Heart right ventricle (tissue), 16 donors: ENCODE measurements around the gene SYNE1. TPM values are rescaled to one million over a fixed set of nuclear protein-coding genes. Genes with fewer than 3 reads are reported as not detected.

Source experiments
- ATAC-seq, 8 donors: fragments of 200-7000 bp; cut with Tn5 transposase; one replicate each; pipeline ENCODE4 v1.9.1; 2020; ENCODE audit warnings: mild to moderate bottlenecking in 8 of 8, moderate library complexity in 8 of 8, moderate number of reproducible peaks in 1 of 8
- DNase-seq, 2 donors: peaks; one replicate each; pipeline ENCODE4 v3.0.0-alpha.2; 2020
- H3K27ac ChIP-seq, 10 donors: fragments of 200-600 bp; sonication (generic) in 2 of 10; one replicate each; pipeline versions ENCODE4 v1.5.0 to v1.8.0; 2020 to 2022; ENCODE audit warnings: mild to moderate bottlenecking in 3 of 10
- H3K27me3 ChIP-seq, 7 donors: fragments of 200-600 bp; one replicate each; pipeline ENCODE4 v1.8.0; 2021 to 2022; ENCODE audit warnings: mild to moderate bottlenecking in 2 of 7
- H3K36me3 ChIP-seq, 9 donors: fragments of 200-600 bp; sonication (generic) in 1 of 9; one replicate each; pipeline versions ENCODE4 v1.5.0 to v1.8.0; 2020 to 2022; ENCODE audit warnings: mild to moderate bottlenecking in 2 of 9
- H3K4me1 ChIP-seq, 9 donors: fragments of 200-600 bp; sonication (generic) in 1 of 9; one replicate each; pipeline versions ENCODE4 v1.5.0 to v1.8.0; 2020 to 2022; ENCODE audit warnings: mild to moderate bottlenecking in 4 of 9
- H3K4me3 ChIP-seq, 10 donors: fragments of 200-600 bp; sonication (generic) in 2 of 10; one replicate each; pipeline versions ENCODE4 v1.5.0 to v1.8.0; 2020 to 2022; ENCODE audit warnings: mild to moderate bottlenecking in 7 of 10, moderate library complexity in 2 of 10
- H3K9me3 ChIP-seq, 11 donors: fragments of 200-600 bp in 10 of 11; sonication (generic) in 2 of 11; one replicate each; pipeline versions ENCODE4 v1.5.0 to v1.8.0; 2013 to 2022; ENCODE audit warnings: mild to moderate bottlenecking in 2 of 11, control low read depth in 1 of 11, moderate library complexity in 1 of 11
- CTCF ChIP-seq, 9 donors: fragments of 200-600 bp; sonication (generic) in 2 of 9; IDR thresholded peaks; one replicate each; pipeline versions ENCODE4 v1.5.0 to v1.8.0; 2021 to 2022; ENCODE audit warnings: antibody characterized with exemption in 9 of 9, mild to moderate bottlenecking in 5 of 9, moderate library complexity in 1 of 9
- WGBS, 2 donors: extraction: QIAGEN DNeasy Blood & Tissue Kit; methylation state at CpG; one replicate each; pipeline ENCODE4 v1.1.7; 2013; ENCODE audit warnings: inconsistent platforms in 1 of 2; 5-methylcytosine and 5-hydroxymethylcytosine counted together
- intact Hi-C, 10 donors: fragments of 100-400 bp; cut with DNase I; formaldehyde crosslinking; loops; one replicate each; pipeline versions ENCODE4 v1.11.1 to v1.14.2; 2022
- polyA plus RNA-seq, 2 donors: library from polyadenylated mRNA; stranded (reverse); fragments of 200-250 nt; gene quantifications; one replicate each; pipeline ENCODE4 v1.2.3, GENCODE V29; 2013
- total RNA-seq, 10 donors: library from RNA; stranded (reverse); fragmentation: NEBNext Ultra II Directional in 3 of 10; extraction: Animal tissue kit (Norgen Biotek cat#: 25700) in 3 of 10; gene quantifications; one replicate each; pipeline versions ENCODE4 v1.2.1 to v1.2.4, GENCODE V29; 2021 to 2023
- donor health status: Arrhythmogenic right ventricular cardiomyopathy.
- donor health status: ischemic (EF 13 %, LVEDD 7.1; RV severe dilation, severe dysfunction).
- donor health status: healthy with polysubstance abuse.
- donor health status: DM: no; HTN: yes; CAD: no.
- donor health status: DM: no; HTN: no; CAD: no.
- donor health status: ischemic (EF 25% LVEDD 6.9; RV normal size, moderate dysfunction).
- donor health status: ischemic (EF 25% LVEDD 5.7; RV mildly dilated, moderate dysfunction).
- donor health status: healthy.
- donor health status: DM: yes; HTN: yes; CAD: no.
- donor health status: Ischemic cardiomyopathy.
- donor health status: ischemic (EF 35%, LVEDD 5.7; RV mildly dilated, moderate dysfunction).
- donor health status: nonischemic (EF 11% LVEDD 7.7; RV severe dilation, severe dysfunction).
- donor health status: DM: yes; HTN: yes; CAD: no.
- donor health status: PGD.
- donor health status: ischemic (EF 29% LVEDD 5.4; RV normal size, mild dysfunction).
- donor health status: nonischemic (EF 23%, LVEDD 6.1; RV moderate dilation, normal function).

Gene SYNE1
- total and polyA plus RNA-seq, 12 donors, result 18.9 to 176 (median 126) TPM

GRCh38 chr6:152259234-152259633 lies 377.9 kb downstream of the SYNE1 start:
- ATAC-seq (no peak), DNase-seq (no peak)
- intact Hi-C loops, result loop anchor here in 1 of 10 donors (10.0 kb wide), 1 partner anchor 104 kb away; no protein-coding TSS in a partner anchor
- H3K36me3 ChIP-seq, result peaks cover 0 to 100% (median 67%) of the 10 kb centered on the region in 9 donors
- no peaks in the 10 kb centered on the region for H3K9me3 ChIP-seq
- no peaks in the 10 kb centered on the region for H3K27me3 ChIP-seq
- peaks cover 0 to 18% (median 12%) of the 10 kb centered on the region in 9 donors for H3K4me1 ChIP-seq
- H3K27ac ChIP-seq, result no peak overlapping the region
- 80 to 99% methylated on average over 3 of the region's 3 CpGs for WGBS, 2 donors
- no peak overlapping the region for H3K4me3 ChIP-seq
- TF ChIP-seq CTCF (IDR thresholded peaks at IDR 0.05), result no peak

DNA sequence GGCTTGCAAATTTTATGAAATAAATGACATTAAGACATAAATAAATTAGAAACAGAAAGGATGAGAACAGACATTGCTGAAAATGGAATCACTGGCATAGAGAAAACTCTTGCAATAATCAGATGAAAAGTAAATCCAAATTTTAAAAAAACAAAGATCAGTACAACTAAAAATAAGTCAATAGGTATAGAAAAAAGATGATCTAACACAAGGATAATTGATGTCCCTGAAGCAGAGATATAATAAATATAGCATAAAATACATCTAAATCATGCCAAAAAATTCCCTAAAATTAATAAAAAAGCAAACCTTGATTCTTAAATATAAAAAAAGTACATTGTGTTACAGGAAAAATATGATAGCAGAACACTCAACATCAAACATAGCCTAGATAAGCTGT lies 379.6 kb downstream of the SYNE1 start:
- no peak overlapping the region for H3K27ac ChIP-seq
- no peak for DNase-seq
- peaks cover 0 to 100% (median 79%) of the 10 kb centered on the region in 9 donors for H3K36me3 ChIP-seq
- H3K4me1 ChIP-seq, result peaks cover 0 to 18% (median 12%) of the 10 kb centered on the region in 9 donors
- no peak overlapping the region for H3K4me3 ChIP-seq
- H3K9me3 ChIP-seq, result no peaks in the 10 kb centered on the region
- no peaks in the 10 kb centered on the region for H3K27me3 ChIP-seq
- no peak for TF ChIP-seq CTCF (IDR thresholded peaks at IDR 0.05)
- ATAC-seq, result no peak
- intact Hi-C loops, result loop anchor here in 1 of 10 donors (10.0 kb wide), 1 partner anchor 103 kb away; no protein-coding TSS in a partner anchor

DNA sequence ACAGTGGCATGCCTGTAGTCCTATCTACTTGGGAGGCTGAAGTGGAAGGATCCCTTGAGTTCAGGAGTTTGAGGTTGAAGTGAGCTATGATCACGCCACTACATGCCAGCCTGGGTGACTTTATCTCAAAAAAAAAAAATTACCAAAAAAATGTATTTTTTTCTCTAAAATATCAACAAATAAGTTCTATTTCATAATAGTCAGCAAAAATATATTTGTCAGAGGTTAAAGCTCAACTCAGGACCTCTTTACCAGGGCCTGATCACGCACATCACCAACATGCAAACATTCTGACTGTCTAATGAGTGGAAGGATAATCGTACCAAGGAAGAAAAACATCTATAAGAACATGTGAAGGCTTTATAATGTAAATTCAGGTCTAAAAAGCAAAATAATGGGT lies 387.0 kb downstream of the SYNE1 start:
- H3K27me3 ChIP-seq, result no peaks in the 10 kb centered on the region
- peaks cover 2 to 42% (median 35%) of the 10 kb centered on the region in 9 donors for H3K4me1 ChIP-seq
- ATAC-seq, result no peak
- DNase-seq, result no peak
- H3K9me3 ChIP-seq, result no peaks in the 10 kb centered on the region
- no peak overlapping the region for H3K27ac ChIP-seq
- intact Hi-C loops, result loop anchor here in 1 of 10 donors (10.0 kb wide), 1 partner anchor 95 kb away; no protein-coding TSS in a partner anchor
- no peak for TF ChIP-seq CTCF (IDR thresholded peaks at IDR 0.05)
- 97 to 98% methylated on average over 3 of the region's 3 CpGs for WGBS, 2 donors
- H3K36me3 ChIP-seq, result peaks cover 0 to 96% (median 56%) of the 10 kb centered on the region in 9 donors
- no peak overlapping the region for H3K4me3 ChIP-seq

DNA sequence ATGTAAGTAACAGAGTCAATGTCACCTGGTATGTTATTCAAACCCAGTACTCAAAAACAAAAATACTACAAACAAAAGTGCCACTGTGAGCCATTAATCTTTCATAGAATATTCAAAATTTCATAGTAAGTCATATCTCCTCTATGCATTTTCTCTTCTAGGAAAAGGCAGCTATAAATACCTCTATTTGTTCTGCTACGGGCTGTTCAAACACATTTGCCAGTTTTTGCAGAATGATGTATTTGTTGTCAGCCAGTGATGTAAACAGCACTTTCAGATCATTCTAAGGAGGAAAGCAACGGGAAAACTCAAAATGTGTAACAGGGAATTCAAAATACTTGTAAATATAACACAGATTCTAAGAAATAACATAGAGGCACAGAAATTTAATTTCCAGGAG lies 388.2 kb downstream of the SYNE1 start:
- intact Hi-C loops, result no loop called here
- no peak for TF ChIP-seq CTCF (IDR thresholded peaks at IDR 0.05)
- Histone ChIP-seq H3K27me3 (no peaks in the 10 kb centered on the region), H3K4me1 (peaks cover 2 to 53% (median 43%) of the 10 kb centered on the region in 9 donors), H3K27ac (peak overlapping the region in 6 of 10 donors; percentile 19 to 42 (median 34)), H3K4me3 (no peak overlapping the region), H3K9me3 (no peaks in the 10 kb centered on the region), H3K36me3 (peaks cover 0 to 96% (median 49%) of the 10 kb centered on the region in 9 donors)
- ATAC-seq (no peak), DNase-seq (no peak)
- 21 to 31% methylated on average over 2 of the region's 2 CpGs for WGBS, 2 donors
